GM12865 (cell line): ENCODE measurements around the gene XBP1.
"Not testable (repeated sequence)": the region's sequence is repeated elsewhere in the genome, so short reads cannot be mapped to it uniquely, and the experiment has no call there.

Source experiments
- DNase-seq: peaks from one replicate; pipeline ENCODE4 v3.0.0; 2010; ENCODE audit warnings: low read depth
- H3K4me3 ChIP-seq: 2 replicates; pipeline ENCODE4 v1.5.1; 2011; ENCODE audit warnings: mild to moderate bottlenecking, low read depth, low read length, control low read depth
- TF ChIP-seq, protein P1 (sequence below): IDR thresholded peaks from 2 replicates; pipeline ENCODE4 v1.5.1; 2011; ENCODE audit warnings: low read length, control low read depth, low read depth, inconsistent platforms; ENCODE audit not compliant: insufficient read depth; ENCODE audit errors: missing control alignments

Gene XBP1

DNA sequence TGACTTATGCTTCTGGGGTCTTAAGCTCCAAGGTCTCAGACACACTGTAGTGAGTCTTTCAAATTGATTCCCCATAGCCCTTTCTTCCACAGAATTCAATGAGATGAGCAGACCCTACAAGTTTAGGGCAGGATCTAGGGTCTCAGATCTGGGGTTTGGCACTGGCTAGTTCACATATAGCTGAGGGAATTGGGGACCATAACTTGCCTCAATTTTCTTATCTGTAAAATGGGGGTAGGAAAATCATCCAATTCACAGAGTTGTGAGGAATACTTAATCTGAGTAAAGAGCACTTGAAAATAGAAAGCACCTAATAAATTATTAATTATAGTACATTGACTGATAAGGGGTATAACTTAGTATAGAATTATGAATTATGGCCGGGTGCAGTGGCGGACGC, 33.7 kb downstream of the XBP1 start:
- DNase-seq = no peak
- TF ChIP-seq, protein P1, sequence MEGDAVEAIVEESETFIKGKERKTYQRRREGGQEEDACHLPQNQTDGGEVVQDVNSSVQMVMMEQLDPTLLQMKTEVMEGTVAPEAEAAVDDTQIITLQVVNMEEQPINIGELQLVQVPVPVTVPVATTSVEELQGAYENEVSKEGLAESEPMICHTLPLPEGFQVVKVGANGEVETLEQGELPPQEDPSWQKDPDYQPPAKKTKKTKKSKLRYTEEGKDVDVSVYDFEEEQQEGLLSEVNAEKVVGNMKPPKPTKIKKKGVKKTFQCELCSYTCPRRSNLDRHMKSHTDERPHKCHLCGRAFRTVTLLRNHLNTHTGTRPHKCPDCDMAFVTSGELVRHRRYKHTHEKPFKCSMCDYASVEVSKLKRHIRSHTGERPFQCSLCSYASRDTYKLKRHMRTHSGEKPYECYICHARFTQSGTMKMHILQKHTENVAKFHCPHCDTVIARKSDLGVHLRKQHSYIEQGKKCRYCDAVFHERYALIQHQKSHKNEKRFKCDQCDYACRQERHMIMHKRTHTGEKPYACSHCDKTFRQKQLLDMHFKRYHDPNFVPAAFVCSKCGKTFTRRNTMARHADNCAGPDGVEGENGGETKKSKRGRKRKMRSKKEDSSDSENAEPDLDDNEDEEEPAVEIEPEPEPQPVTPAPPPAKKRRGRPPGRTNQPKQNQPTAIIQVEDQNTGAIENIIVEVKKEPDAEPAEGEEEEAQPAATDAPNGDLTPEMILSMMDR = no peak
- H3K4me3 ChIP-seq = no peak overlapping the region

DNA sequence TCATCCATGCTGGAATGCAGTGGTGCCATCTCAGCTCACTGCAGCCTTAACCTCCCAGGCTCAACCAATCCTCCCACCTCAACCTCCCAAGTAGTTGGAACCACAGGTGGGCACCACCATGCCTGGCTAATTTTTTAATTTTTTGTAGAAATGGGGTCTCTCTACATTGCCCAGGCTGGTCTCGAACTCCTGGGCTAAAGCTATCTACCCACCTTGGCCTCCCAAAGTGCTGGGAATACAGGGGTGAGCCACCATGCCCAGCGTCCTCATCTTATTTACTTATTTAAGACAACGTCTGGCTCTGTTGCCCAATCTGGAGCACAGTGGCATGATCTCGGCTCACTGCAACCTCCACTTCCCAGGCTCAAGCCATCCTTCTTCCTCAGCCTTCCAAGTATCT, 38.4 kb downstream of the XBP1 start:
- not testable (repeated sequence) for DNase-seq

GRCh38 chr22:28761449-28761755, 39.0 kb downstream of the XBP1 start:
- TF ChIP-seq, protein P1 = no peak
- no peak for DNase-seq
- no peak overlapping the region for H3K4me3 ChIP-seq

More for the DNA sequence above, 38.4 kb downstream of the XBP1 start:
- not testable (repeated sequence) for H3K4me3 ChIP-seq

DNA sequence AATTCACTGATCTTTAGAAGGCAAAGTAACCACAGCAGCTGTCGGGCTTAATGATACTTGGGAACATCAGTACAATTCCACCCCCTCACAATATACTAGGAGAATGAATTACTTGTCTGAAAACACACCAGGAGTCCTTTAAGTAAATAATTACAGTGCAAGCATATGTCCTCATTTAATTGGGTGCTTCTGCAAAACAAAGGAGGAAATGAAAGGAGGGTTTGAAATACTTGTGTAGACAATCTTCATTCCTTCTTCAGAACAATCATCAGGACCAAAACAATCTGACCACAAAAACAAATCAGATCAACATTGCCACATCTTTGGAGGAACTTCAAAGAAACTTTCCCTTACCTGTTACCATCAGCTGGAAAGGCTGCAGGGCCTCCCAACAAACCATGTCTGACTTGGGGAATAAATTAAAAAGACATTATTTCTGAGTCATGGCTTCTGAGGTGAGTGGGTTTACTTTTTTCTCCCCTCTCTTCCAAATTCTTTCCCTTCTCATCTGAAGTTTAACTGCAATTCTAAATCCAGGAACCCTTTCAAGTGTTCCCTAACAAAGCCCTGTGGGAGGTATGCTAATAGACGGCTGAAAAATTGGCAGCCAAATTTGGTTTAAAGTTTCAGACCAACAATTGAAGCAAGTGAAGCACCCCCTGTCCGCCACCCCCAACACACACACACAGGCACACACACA, 40.4 kb downstream of the XBP1 start:
- TF ChIP-seq, protein P1 = no peak
- H3K4me3 ChIP-seq = peak overlapping the region; percentile 3; the same call in 1 of the 2 replicates
- DNase-seq = peak; percentile 13

DNA sequence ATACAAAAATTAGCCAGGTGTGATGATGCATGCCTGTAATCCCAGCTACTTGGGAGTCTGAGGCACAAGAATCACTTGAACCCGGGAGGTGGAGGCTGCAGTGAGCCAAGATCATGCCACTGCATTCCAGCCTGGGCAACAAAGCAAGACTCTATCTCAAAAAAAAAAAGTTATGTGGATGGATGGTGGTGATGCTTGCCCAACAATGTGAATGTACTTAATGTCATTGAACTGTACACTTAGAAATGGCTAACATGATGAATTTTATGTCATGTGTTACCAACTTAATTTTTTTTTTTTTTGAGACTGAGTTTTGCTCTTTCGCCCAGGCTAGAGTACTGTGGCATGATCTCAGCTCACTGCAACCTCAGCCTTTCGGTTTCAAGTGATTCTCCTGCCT, 45.9 kb downstream of the XBP1 start:
- H3K4me3 ChIP-seq, DNase-seq: not testable (repeated sequence)

DNA sequence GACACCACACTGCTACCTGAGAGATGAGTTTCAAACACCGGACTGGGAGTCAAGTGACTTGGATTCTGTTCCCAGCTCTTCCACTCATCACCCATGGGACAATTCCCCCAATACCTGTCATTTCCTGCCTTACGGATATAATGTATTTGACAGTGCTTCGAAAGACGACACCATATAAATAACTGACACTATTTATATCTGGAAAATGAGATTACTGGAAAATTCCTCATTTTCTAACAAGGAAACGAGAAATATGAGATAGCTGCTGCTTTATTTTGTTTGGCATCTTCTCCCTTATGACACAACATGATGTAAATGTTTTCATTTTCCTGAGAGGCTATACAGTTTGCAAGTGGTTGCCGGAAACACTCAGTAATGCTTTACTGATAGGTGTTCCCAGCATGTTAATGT, 49.9 kb downstream of the XBP1 start:
- no peak for DNase-seq
- no peak overlapping the region for H3K4me3 ChIP-seq
- TF ChIP-seq, protein P1 = no peak
